ENCODE measurements around the gene MGME1.

Gene MGME1

DNA sequence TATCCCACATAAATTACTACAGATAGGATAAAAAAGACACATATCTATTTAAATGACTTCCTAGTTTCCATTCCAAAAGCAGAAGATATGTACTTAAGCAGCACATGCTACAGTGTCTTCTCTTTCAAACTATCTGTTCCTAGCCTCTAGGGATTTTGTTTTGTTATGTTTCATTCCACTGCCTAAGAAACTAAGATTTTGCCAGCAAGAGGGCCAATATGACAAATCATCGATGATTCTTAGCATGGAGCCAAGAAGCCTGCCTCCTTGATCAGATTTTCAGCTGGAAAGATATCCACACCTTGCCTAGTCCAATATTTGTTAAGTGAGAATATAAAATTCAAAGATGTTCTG lies 7.3 kb upstream of the MGME1 start:
- DNase-seq = no peak

- no peak for DNase-seq
Measured at GRCh38 chr20:17963114-17963897, 5.5 kb upstream of the MGME1 start.

GRCh38 chr20:17964073-17964472 lies 4.7 kb upstream of the MGME1 start:
- DNase-seq = no peak

DNA sequence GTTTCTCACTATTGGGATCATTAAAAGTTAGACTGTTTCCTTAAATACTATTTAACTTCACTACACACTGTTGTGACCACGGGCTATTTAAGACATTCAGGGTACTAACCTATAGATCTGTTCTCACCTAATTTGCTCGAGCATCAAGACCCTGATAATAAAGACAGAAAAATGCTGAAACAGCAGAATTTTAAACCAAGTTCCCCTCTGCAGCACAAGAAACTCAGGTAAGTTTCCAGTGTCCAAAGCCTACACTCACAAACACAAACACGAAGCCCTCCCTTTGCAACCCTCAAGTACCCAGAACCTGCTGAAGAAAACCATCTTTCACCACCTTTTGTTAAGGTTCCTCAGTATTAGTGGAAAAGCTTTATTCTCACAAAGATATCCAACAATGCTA lies 4.2 kb upstream of the MGME1 start:
- DNase-seq = no peak

- DNase-seq = no peak
Measured at GRCh38 chr20:17965042-17965697, 3.6 kb upstream of the MGME1 start.

- no peak for DNase-seq
Measured at GRCh38 chr20:17966432-17967310, 2.1 kb upstream of the MGME1 start.

DNA sequence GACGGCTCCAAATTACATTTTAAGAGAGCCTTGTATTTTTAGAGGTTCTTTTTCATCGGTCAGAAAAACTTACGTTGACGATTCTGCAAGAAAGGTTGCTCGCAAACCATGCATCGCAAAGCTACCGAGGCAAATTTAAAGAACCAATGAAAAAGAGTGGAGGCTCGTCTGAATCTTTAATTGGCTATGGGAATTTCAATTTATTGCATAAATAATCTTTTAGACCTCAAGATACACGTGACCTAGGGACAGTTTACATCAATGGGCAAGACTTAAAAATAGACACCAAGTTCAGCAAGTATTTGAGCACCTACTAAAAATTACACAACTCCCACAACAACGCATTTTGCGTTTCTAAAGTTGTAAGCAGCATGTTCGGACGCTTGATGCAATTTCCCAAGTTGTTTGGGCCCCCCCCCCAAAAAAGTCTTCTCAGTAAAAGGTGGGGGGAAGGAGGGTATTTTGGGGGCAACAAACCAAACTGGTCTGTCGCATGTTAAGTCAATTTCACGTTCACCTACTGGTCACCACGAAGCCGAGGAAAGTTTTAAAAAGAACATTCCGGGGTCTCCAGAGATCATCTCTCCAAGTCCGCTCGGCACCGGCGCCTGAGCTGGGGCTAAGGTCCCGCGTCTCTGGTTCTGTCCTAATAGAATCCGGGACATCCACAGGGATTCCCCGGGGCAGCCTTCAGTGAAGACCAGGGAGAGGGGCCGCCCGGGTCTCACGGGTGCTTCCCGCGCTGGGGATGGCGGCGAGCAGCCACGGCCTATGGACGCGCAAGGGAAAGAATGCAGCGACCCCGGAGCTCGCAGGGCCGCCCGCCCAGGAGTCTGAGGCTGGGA lies 1.1 kb upstream of the MGME1 start:
- DNase-seq = no peak

- no peak for DNase-seq
Measured at GRCh38 chr20:17969278-17969883, 563 bp downstream of the MGME1 start.

- DNase-seq = no peak
Measured at GRCh38 chr20:17969884-17970409, 1.1 kb downstream of the MGME1 start.

GRCh38 chr20:17971300-17972013 lies 2.6 kb downstream of the MGME1 start:
- DNase-seq = no peak

DNA sequence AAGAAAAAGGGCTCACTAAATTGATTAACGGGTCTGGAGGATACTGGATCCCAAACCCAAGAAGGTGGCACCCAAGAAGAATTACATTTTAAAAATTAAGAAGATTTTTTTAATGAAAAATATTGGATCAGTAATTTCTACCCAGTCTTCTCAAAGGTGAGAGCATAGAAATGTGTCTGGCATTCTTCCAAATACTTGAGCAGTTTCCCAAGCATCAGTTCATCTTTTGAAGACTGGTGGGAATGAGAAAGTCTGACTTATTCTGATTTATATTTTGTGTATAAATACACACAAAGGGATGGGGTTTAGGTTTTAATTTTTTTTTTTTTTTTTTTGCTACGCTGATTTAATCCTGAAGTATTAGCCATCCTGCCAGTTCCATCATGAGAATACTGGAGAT lies 3.3 kb downstream of the MGME1 start:
- DNase-seq = no peak

DNA sequence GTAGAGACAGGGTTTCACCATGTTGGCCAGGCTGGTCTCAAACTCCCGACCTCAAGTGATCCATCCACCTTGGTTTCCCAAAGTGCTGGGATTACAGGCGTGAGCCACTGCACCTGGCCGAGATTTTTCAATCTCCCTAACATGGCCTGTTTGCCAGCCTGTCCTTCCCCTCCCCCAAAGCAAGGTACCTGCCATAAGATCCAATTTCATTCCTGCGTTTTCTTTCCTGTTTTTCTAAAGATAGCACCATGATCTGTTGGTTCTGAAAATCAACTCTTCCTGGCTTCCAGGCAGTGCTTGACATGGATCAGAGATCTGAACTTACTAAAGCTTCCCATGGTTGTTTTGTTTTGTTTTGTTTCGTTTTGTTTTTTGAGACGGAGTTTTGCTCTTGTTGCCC lies 7.5 kb downstream of the MGME1 start:
- DNase-seq = no peak

DNA sequence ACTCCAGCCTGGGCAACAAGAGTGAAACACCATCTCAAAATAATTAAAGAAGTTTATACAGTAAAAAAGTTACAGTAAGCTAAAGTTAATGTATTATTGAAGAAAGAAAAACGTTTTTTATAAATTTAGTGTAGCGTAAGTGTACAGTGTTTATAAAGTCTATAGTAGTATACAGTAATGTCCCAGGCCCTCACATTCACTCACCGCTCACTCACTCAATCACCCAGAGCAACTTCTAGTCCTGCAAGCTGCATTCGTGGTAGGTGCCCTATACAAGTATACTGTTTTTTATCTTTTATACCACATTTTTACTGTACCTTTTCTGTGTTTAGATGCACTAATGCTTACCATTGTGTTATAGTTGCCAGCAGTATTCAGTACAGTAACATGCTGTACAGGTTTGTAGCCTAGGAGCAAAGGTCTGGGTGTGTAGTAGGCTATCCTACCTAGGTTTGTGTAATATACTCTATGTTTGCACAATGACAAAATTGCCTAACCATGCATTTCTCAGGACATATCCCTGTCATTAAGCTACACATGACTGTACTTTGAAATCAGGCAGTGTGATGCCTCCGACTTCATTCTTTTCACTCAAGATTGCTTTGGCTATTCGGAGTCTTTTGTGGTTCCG lies 16.7 kb downstream of the MGME1 start:
- DNase-seq = no peak

DNA sequence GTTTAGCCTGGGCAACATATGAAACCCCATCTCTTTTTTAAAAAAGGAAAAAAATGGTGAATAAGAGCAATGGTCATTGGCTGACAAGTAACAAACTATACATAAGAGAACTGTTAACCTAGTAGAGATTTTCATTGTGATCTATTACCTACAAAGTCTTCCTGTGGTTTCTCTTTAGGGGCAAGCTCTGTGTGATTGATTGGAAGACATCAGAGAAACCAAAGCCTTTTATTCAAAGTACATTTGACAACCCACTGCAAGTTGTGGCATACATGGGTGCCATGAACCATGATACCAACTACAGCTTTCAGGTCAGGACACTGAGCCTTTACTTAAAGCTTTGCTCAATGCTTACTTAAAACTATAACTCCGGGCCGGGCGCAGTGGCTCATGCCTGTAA lies 19.2 kb downstream of the MGME1 start:
- DNase-seq = no peak

DNA sequence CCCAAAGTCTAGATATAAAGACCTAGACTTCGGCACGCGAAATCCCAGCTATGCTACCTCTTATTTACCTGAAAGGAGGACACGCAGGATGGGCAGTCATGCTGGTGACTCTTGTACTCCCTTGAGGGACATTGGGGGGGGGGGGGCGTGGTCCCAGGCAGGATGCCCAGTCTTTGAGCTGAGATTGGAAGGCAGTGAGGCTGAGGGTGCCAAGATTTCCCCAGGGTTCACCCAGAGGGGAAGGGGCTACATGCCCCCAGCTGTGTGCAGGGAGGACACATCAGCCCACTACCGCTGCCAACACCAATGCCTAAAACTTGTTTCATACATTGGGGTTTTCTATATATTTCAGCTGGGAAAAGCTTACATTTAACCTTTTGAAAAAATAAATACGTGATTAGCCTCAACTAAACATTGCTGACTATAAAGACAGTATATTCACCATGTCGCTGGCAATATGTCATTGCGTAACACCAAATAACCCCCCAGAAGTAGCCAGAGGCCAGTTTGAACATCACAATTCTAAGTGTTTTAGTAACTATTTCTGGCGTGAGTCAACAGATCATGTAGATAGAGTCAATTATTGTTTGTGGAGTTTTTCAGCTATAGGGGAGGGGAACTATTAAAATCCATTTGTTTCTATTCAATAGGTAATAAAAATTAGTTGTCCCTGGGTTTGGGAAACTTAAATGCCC lies 21.6 kb downstream of the MGME1 start:
- no peak for DNase-seq

DNA sequence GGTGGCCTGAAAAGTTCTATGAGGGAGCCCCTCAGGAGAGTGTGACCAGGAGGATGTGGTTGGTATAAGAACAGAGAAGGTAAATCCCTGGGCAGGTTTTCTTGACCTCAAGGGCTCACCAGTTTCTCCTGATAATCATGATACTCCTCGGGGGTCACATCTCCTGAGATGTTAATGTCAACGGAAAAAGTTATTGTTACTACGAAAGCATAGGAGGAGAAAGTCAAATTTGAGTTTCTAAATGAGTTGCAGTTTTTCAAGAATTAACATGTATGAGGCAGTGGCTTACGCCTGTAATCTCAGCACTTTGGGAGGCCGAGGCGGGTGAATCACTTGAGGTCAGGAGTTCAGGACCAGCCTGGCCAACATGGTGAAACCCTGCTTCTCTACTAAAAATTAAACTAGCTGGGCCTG lies 23.4 kb downstream of the MGME1 start:
- no peak for DNase-seq

- no peak for DNase-seq
Measured at GRCh38 chr20:17992847-17993513, 24.2 kb downstream of the MGME1 start.

GRCh38 chr20:17993546-17993945 lies 24.7 kb downstream of the MGME1 start:
- DNase-seq = no peak

GRCh38 chr20:17995967-17996819 lies 27.4 kb downstream of the MGME1 start:
- DNase-seq = peak; percentile 36
